Measurements from ENCODE around the gene HOXB1. TPM values are rescaled to one million over a fixed set of nuclear protein-coding genes. Genes with fewer than 3 reads are reported as not detected.

HOXB1 gene
- total RNA-seq, 3 donors from 2014 or later, result not detected

GRCh38 chr17:48504953-48505352, 25.9 kb downstream of the HOXB1 start:
- no peak for TF ChIP-seq CTCF (IDR thresholded peaks at IDR 0.05)
- no peaks in the 10 kb centered on the region for H3K36me3 ChIP-seq (ENCODE audit: low read depth)
- H3K4me3 ChIP-seq, result no peak overlapping the region
- no peaks in the 10 kb centered on the region for H3K9me3 ChIP-seq
- ATAC-seq (peak; percentile 54), DNase-seq (no peak)
- H3K4me1 ChIP-seq (ENCODE audit: low read depth), result peaks cover 6% of the 10 kb centered on the region
- intact Hi-C loops (cut with DNase I, micrococcal nuclease), result no loop called here

- TF ChIP-seq CTCF (IDR thresholded peaks at IDR 0.05), result no peak
- intact Hi-C loops (cut with DNase I, micrococcal nuclease), result no loop called here
- H3K36me3 ChIP-seq (ENCODE audit: low read depth), result no peaks in the 10 kb centered on the region
- peaks cover 6% of the 10 kb centered on the region for H3K4me1 ChIP-seq (ENCODE audit: low read depth)
- ATAC-seq (no peak), DNase-seq (no peak)
- H3K4me3 ChIP-seq, result no peak overlapping the region
- H3K9me3 ChIP-seq, result no peaks in the 10 kb centered on the region
These were observed 27.1 kb downstream of the HOXB1 start for GRCh38 chr17:48503747-48504146.

DNA sequence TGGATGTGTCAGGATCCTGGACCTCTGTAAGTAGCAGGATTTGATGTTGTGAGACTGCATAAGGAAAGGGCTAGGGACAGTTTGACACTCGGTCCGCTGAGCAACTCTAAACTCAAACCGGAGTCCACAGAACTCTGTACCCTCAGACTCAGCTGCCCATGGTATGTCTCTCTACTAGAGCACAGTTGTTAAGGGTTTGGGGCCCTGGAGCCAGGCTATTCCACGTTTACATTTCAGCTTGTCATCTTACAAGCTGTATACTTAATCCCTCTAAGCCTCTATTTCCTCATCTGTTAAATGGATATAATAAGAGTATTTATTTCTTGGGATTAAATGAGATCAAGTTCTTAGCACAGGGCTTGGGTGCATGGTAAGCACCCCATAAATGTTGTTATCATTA, 27.9 kb downstream of the HOXB1 start:
- Histone ChIP-seq H3K9me3 (no peaks in the 10 kb centered on the region), H3K4me3 (no peak overlapping the region), H3K36me3 (ENCODE audit: low read depth) (no peaks in the 10 kb centered on the region), H3K4me1 (ENCODE audit: low read depth) (peaks cover 6% of the 10 kb centered on the region)
- TF ChIP-seq CTCF (IDR thresholded peaks at IDR 0.05), result no peak
- DNase-seq (no peak), ATAC-seq (no peak)
- intact Hi-C loops (cut with DNase I, micrococcal nuclease), result no loop called here

DNA sequence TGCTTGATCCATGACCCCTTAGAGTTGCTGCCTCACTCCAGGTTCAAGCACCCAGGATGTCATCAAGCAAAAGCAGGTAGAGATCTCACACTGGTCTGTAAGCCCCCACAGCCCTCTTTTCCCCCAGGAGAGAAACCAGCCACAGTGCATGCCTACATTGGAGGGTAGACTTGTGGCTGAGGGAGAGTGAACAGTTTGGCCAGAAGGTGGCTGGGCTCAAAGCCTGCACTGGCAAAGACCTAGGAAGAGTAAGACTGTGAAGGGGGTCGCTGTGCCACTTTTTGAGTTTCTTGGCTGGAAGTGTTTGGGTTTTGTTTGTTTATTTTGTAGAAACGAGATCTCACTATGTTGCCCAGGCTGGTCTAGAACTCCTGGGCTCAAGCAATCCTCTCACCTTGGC, 28.5 kb downstream of the HOXB1 start:
- intact Hi-C loops (cut with DNase I, micrococcal nuclease), result no loop called here
- TF ChIP-seq CTCF (IDR thresholded peaks at IDR 0.05), result no peak
- Histone ChIP-seq H3K4me3 (no peak overlapping the region), H3K9me3 (no peaks in the 10 kb centered on the region), H3K4me1 (ENCODE audit: low read depth) (peaks cover 6% of the 10 kb centered on the region), H3K36me3 (ENCODE audit: low read depth) (no peaks in the 10 kb centered on the region)
- ATAC-seq, result no peak
- no peak for DNase-seq

GRCh38 chr17:48500435-48501426, 30.1 kb downstream of the HOXB1 start:
- Histone ChIP-seq H3K4me1 (ENCODE audit: low read depth) (peaks cover 6% of the 10 kb centered on the region), H3K9me3 (no peaks in the 10 kb centered on the region), H3K4me3 (no peak overlapping the region), H3K36me3 (ENCODE audit: low read depth) (no peaks in the 10 kb centered on the region)
- TF ChIP-seq CTCF (IDR thresholded peaks at IDR 0.05), result no peak
- ATAC-seq, result peak; percentile 7
- intact Hi-C loops (cut with DNase I, micrococcal nuclease), result no loop called here
- DNase-seq, result peak in 2 of 3 donors; percentile 26 to 31

Data from mucosa of descending colon (tissue), 3 donors.